DMS114 treated with DMSO at 0.1 percent for 48 hours (cell line): Measurements from ENCODE around the gene IL10RA.

Experiments
- DNase-seq: peaks from one replicate; lab custom pipeline; 2025; ENCODE audit not compliant: unreplicated experiment; lab: John Stamatoyannopoulos, UW

IL10RA gene

DNA sequence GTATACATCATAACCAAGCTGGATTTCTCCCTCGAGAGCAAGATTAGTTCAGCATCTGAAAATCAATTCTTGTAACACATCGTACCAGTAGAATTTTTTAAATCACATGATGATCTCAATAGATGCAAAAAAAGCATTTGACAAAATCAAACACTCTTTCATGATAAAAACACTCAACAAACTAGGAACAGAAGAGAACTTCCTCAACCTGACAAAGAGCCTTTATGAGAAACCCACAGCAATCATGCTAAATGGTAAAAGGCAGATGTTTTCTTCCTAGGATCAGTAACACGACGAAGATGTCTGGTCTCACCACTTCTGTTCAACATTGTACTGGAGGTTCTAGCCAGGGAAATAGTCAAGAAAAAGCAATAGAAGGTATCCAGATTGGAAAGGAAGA lies 56.6 kb downstream of the IL10RA start:
- no peak for DNase-seq

DNA sequence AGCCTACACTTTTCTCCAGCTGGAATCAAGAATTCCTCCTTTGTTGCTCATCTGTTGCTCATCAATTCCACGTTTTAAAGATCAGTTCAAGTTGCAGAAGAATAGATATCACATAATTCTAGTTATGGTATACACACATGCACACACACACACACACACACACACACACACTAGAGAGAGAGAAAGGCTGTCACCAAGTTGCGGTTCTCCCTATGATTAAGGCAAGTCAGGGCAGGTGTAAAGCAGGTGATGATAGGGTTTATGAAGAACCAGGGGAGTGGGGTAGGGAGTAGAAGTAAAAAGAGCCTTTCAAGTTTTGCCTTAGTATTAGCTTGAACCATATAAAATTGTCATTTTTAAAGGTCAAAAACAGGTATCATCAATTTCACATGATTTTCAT lies 59.0 kb downstream of the IL10RA start:
- DNase-seq = no peak

DNA sequence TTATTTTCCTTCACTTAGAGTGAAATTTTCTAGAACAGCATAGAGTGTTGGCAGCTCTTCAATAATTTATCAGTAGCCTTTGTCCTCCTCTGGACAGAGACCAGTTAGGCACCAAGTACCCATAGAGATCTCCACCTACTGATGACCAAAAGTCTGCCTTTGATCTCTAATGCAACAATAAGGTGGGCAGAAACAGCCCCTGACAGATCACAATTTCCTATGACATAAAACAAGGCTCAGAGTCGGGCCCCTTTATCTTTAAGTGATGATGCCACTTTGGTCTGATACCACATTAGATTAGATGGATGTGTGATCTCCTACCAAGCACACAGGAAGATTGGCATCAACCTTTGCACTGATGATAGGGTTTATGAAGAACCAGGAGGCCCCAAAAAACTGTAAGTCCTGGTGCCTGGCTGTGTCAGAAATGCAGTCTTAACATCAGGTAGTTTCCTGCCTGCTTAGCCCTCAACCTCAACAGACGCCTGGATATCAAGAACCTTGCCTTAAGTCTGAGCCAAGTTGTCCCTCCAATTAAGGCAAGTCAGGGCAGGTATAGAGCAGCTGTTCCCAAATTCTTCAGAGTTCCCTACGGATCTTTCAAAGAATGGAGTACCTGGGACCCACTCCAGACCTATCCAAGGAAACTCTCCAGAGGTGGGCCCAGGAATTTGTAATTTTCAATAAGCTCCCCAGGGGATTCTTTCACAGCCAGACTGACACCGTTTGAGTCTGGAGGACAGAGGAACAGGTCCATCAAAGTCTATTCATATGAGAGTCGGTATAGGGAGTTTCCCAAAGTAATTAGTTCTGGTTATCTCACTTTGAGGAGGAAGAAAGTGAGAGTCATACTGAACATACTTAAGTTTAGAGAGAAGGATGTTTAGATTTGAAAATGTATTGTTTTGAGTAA lies 60.1 kb downstream of the IL10RA start:
- no peak for DNase-seq

DNA sequence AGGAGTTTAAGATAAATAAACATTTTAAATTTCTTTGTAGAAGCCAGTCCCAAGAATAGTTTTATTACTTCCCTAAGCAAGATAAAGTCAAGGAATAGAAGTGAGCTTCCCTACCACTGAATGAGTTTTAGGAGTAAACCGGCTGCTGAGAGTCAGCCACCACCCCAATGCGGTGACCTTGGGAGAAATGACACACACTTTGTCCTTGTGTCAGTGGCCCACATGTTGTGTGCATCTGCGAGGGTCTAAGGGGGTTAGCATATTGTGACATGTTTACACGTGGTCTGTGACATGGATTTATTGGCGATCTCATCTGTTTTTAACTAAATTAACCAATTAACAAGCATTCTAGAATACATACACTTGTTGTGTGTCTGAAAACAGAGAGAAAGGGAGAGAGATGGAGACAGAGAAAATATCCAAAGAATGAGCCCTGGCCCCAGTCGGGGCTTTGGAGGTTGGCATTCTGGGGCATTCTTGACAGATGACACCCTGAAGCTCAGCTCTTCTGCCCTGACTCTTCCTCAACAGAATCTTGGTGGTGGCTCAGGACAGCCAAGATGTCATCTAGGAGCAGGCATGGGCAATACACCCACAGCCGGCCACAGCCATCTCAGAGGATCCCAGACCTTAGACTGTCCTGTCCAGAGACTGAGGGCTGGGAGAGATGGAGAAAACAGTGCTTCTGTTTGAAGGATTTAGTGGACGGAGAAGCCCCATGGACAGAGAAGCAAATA lies 60.9 kb downstream of the IL10RA start:
- DNase-seq = no peak

DNA sequence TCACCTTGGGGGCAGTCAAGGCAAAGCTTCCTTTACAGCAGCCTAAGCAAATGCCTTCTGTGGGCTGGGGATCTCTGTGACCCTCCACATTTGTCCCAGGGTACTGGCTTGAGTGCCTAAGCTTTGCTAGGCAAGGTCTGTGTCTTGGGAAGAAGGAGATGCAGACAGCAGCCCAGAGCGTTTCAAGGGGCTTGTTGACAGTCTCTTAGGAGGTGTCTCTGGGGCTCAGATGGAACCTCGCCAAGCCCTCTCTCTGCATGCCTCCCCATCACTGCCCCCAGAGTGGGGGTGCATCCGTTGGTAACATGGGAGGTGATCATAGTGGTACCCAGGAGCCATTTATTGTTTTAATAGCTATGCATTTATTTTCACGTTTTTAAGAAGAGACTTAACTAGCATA lies 61.6 kb downstream of the IL10RA start:
- DNase-seq = no peak

DNA sequence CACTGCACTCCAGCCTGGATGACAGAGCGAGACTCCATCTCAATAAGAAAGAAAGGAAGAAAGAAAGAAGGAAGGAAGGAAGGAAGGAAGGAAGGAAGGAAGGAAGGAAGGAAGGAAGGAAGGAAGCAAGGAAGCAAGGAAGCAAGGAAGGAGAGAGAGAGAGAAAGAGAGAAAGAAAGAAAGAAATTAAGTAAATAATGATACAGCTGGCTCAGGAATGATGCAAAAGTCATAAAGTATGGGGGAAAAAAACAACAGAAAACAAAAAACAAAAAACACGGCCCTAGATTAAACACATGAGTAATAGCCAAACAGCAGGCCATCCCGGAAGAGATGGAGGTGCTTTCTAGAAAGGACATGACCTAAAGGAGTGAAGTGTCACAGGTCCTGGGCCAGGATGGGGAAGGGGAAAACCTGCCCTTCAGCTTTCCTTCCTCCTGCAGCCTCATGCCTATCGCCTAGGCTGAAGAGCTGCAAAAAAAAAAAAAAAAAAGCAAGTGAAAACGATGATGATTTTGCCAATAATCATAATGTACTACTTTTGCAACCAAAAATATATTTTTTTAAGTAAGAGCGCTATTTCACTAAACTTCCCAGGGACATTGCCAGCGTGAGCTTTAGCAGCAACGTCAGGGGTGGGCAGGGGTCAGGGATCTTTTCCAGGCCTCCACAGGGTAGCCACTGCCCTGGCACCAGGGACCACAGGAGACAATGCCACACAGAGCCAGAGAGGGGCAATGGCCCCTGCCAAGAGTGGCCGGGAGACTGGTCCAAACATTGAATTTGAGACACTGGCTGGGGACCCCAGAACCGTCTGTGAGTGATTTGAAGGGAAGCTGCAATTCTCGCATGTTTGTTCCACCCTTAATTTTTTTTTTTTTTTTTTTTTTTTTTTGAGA lies 62.5 kb downstream of the IL10RA start:
- DNase-seq = no peak

DNA sequence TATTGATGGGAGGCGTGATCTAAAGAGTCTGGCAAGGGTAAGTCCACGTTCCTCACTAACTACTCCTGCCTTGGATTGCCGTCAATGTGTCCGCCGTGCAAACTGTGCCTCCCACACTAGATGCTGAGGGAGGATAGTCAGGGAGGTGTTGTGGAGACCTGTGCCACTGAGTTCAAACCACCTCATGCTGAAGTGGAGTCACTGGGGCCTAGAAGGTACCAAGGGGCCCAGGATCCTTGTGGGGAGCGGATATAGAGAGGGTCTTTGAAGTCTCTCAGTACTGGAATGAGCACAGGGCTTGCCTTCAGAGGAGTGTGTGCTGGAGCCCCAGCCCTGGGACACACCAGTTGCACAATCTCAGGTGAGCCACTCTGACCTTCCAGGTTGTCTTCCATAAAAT lies 63.6 kb downstream of the IL10RA start:
- DNase-seq = no peak

DNA sequence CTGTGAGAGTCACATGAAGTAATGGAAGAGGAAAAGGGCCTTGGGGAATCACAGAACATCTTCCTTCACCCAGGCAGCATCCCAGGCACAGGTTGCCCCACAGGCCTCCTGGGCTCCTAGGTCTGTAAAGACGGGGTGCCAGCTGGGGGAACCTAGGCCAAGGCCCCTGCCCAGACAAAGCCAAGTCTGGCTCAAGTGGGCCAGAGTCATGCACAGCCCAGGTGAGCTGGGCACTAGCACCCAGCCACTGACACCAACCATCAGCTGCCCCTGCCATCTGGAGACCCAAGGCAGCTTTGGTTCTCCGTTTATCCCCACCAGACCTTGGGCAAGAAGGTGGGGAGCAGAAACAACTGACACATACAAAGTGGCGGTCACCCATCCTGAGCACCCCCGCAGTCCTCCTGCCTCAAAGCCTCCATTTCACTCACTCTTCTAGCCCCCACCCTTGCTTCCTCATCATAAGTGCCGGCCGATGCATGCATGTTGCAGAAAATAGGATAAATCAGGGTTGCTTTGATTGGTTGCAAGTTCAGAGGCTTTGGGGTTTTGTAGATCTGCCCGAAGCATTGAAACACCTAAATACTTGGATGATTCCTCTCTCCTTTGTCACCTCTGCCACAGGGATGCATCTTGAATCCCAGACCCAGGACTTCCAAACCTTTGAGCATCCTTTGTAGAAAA lies 64.2 kb downstream of the IL10RA start:
- no peak for DNase-seq
